CD1c-positive myeloid dendritic cell (primary cell): Measurements from ENCODE around the gene RERE.

Source experiments
- DNase-seq: peaks from one replicate; pipeline ENCODE4 v3.0.0-alpha.2; 2016; ENCODE audit errors: extremely low spot score

Gene RERE

GRCh38 chr1:8333246-8333987 is 484.0 kb downstream of the RERE start:
- DNase-seq = no peak

GRCh38 chr1:8332806-8333205 is 484.6 kb downstream of the RERE start:
- DNase-seq = no peak

GRCh38 chr1:8330271-8331125 is 486.9 kb downstream of the RERE start:
- DNase-seq = no peak

- DNase-seq = no peak
Measured at GRCh38 chr1:8329858-8330257, 487.6 kb downstream of the RERE start.

- DNase-seq = no peak
Measured at GRCh38 chr1:8329439-8329838, 488.0 kb downstream of the RERE start.

GRCh38 chr1:8328271-8328670 is 489.2 kb downstream of the RERE start:
- DNase-seq = no peak

GRCh38 chr1:8326265-8326664 is 491.2 kb downstream of the RERE start:
- DNase-seq = no peak

- no peak for DNase-seq
Measured at GRCh38 chr1:8325771-8326170, 491.7 kb downstream of the RERE start.

GRCh38 chr1:8324176-8324810 is 493.1 kb downstream of the RERE start:
- no peak for DNase-seq

- DNase-seq = no peak
Measured at GRCh38 chr1:8323706-8324105, 493.7 kb downstream of the RERE start.

- no peak for DNase-seq
Measured at GRCh38 chr1:8321612-8322011, 495.8 kb downstream of the RERE start.

GRCh38 chr1:8318436-8318835 is 499.0 kb downstream of the RERE start:
- peak; percentile 50 for DNase-seq

GRCh38 chr1:8317647-8318381 is 499.6 kb downstream of the RERE start, which contains the start of gene SLC45A1:
Gene SLC45A1, plus strand, starts transcription at chr1:8318114. Its CDS starts 6,216 bp downstream, at chr1:8324330.
- DNase-seq = peak; percentile 85

GRCh38 chr1:8315573-8316475 is 501.6 kb downstream of the RERE start:
- DNase-seq = no peak

- DNase-seq = peak; percentile 62
Measured at GRCh38 chr1:8314346-8315280, 502.8 kb downstream of the RERE start.

- DNase-seq = no peak
Measured at GRCh38 chr1:8313231-8313630, 504.2 kb downstream of the RERE start.

- no peak for DNase-seq
Measured at GRCh38 chr1:8312235-8313218, 504.9 kb downstream of the RERE start.

- DNase-seq = no peak
Measured at GRCh38 chr1:8311068-8311718, 506.2 kb downstream of the RERE start.
